ENCODE results near the gene TSPAN3.

DNA sequence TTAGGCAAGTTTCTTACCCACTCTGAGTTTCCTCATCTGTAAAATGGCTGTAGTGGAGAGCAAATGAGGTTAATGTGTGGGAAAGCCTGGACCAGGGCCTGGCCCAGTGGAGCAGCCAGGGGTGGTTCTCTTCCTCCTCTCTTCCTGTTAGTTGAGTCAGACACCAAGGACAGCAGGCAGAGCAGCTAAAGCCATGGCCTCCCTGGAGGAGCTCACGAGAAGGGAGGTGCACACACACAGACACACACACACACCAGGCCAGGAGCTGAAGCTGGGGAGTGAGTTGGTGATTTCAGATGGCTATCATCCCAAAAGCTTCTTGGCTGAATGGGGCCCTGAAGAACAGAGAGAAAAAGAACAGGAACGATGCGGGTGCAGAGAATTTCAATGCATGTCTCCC, 33.2 kb upstream of the TSPAN3 start:
- no peak for TF ChIP-seq POLR2A (IDR thresholded peaks at IDR 0.05; ENCODE audit: low read depth, low read length)
- no peak for TF ChIP-seq TAF1 (IDR thresholded peaks at IDR 0.05; ENCODE audit: borderline replicate concordance, low read depth, low read length)

Measured in GM12892 (cell line).